HepG2 (cell line): Measurements from ENCODE around the gene DNASE1L2. TPM values are rescaled to one million over a fixed set of nuclear protein-coding genes. Genes with fewer than 3 reads are reported as not detected.
A peak's percentile ranks its signal among the peaks of the same experiment; 100 is the strongest.

Source experiments
- CENPX ChIP-seq: sonication (generic); formaldehyde crosslinking; IDR thresholded peaks from 2 replicates; pipeline ENCODE4 v1.9.0; 2021; ENCODE audit warnings: mild to moderate bottlenecking, missing genetic modification reagents, moderate library complexity
- FOXA3 ChIP-seq: IDR thresholded peaks from 2 replicates; pipeline ENCODE4 v1.6.1; 2016; ENCODE audit warnings: missing genetic modification reagents, missing compliant biosample characterization
- KLF11 ChIP-seq: IDR thresholded peaks from 2 replicates; pipeline ENCODE4 v1.6.1; 2016; ENCODE audit warnings: missing compliant biosample characterization
- LCORL ChIP-seq, 2 experiments: fragments of 450-650 bp in 1 of 2; sonication (generic) in 1 of 2; formaldehyde crosslinking in 1 of 2; IDR thresholded peaks; 2 replicates each; pipeline versions ENCODE4 v1.5.0 to v1.6.1; 2017 to 2020; ENCODE audit warnings: antibody characterized with exemption in 1 of 2, missing genetic modification reagents in 1 of 2
- MYPOP ChIP-seq: sonication (generic); formaldehyde crosslinking; IDR thresholded peaks from 2 replicates; pipeline ENCODE4 v1.8.1; 2023; ENCODE audit warnings: mild to moderate bottlenecking, moderate library complexity, missing genetic modification reagents
- RARA ChIP-seq: IDR thresholded peaks from 2 replicates; pipeline ENCODE4 v1.6.1; 2016; ENCODE audit warnings: missing genetic modification reagents, missing compliant biosample characterization
- RFXAP ChIP-seq: sonication (generic); formaldehyde crosslinking; IDR thresholded peaks from 2 replicates; pipeline ENCODE4 v1.4.0; 2020; ENCODE audit warnings: missing genetic modification reagents, borderline replicate concordance
- TEAD3 ChIP-seq: optimal IDR thresholded peaks from 2 replicates; pipeline ENCODE3; 2016; ENCODE audit warnings: borderline replicate concordance
- ZNF142 ChIP-seq: sonication (generic); formaldehyde crosslinking; IDR thresholded peaks from 2 replicates; pipeline ENCODE4 v1.4.0; 2020; ENCODE audit warnings: missing genetic modification reagents
- ZNF263 ChIP-seq: sonication (generic); formaldehyde crosslinking; IDR thresholded peaks from 2 replicates; pipeline ENCODE4 v1.4.0; 2020; ENCODE audit warnings: missing genetic modification reagents
- ZNF557 ChIP-seq: sonication (generic); formaldehyde crosslinking; IDR thresholded peaks from 2 replicates; pipeline ENCODE4 v1.4.0; 2020; ENCODE audit warnings: missing genetic modification reagents
- ZNF563 ChIP-seq: sonication (generic); formaldehyde crosslinking; IDR thresholded peaks from 2 replicates; pipeline ENCODE4 v1.8.0; 2022; ENCODE audit warnings: mild to moderate bottlenecking, moderate library complexity, missing genetic modification reagents
- ZNF878 ChIP-seq: sonication (generic); formaldehyde crosslinking; IDR thresholded peaks from 2 replicates; pipeline ENCODE4 v1.8.1; 2023; ENCODE audit warnings: mild to moderate bottlenecking, missing genetic modification reagents, moderate library complexity
- ZSCAN25 ChIP-seq: sonication (generic); formaldehyde crosslinking; IDR thresholded peaks from 2 replicates; pipeline ENCODE4 v1.8.0; 2022; ENCODE audit warnings: mild to moderate bottlenecking, missing genetic modification reagents
- polyA plus RNA-seq, 8 experiments: library from polyadenylated mRNA; depleted of rRNA in 3 of 8; stranded (reverse) in 7 of 8; unstranded in 1 of 8; fragments of >200 nt; fragmentation: Illumina TruSeq in 4 of 8; extraction: Trizol in 4 of 8; gene quantifications; 2 replicates each; pipeline versions ENCODE4 v1.2.1 to v1.2.3, GENCODE V29; 2011 to 2016; ENCODE audit warnings: low read depth in 4 of 8, missing spikeins in 1 of 8, mixed read lengths in 1 of 8; ENCODE audit not compliant: insufficient read depth in 1 of 8
- total RNA-seq, 5 experiments: library from RNA; depleted of rRNA; stranded (reverse); fragments of >200 nt; fragmentation: Illumina TruSeq; extraction: Trizol; gene quantifications; 2 replicates each; pipeline ENCODE4 v1.2.3, GENCODE V29; 2016; ENCODE audit warnings: low read depth in 1 of 5
- TF ChIP-seq, protein P1 (sequence below): sonication (generic); formaldehyde crosslinking; IDR thresholded peaks from 2 replicates; pipeline ENCODE4 v1.4.0; 2020; ENCODE audit warnings: missing genetic modification reagents
- TF ChIP-seq, protein P2 (sequence below): sonication (generic); formaldehyde crosslinking; IDR thresholded peaks from 2 replicates; pipeline ENCODE4 v1.5.1; 2020; ENCODE audit warnings: mild to moderate bottlenecking, missing genetic modification reagents, moderate library complexity

DNASE1L2 gene
- total and polyA plus RNA-seq, 2 of the 13 experiments (the other 11 are each of a cell fraction or from before 2014, with no cell fraction given) = 0.44 to 0.50 TPM

- peak; percentile 93 for TF ChIP-seq MYPOP
- TF ChIP-seq FOXA3 (CRISPR knock-in tag) = peak; percentile 30; the same call in 1 of the 2 replicates
- TF ChIP-seq LCORL (IDR thresholded peaks at IDR 0.05) = no peak; the same call in 1 of the 2 replicates
- peak; percentile 87 for TF ChIP-seq LCORL (CRISPR knock-in tag; IDR thresholded peaks at IDR 0.05)
- TF ChIP-seq ZNF878 (CRISPR knock-in tag) = peak; percentile 93
- TF ChIP-seq, protein P1, sequence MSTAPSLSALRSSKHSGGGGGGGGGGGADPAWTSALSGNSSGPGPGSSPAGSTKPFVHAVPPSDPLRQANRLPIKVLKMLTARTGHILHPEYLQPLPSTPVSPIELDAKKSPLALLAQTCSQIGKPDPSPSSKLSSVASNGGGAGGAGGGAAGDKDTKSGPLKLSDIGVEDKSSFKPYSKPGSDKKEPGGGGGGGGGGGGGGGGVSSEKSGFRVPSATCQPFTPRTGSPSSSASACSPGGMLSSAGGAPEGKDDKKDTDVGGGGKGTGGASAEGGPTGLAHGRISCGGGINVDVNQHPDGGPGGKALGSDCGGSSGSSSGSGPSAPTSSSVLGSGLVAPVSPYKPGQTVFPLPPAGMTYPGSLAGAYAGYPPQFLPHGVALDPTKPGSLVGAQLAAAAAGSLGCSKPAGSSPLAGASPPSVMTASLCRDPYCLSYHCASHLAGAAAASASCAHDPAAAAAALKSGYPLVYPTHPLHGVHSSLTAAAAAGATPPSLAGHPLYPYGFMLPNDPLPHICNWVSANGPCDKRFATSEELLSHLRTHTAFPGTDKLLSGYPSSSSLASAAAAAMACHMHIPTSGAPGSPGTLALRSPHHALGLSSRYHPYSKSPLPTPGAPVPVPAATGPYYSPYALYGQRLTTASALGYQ (CRISPR knock-in tag) = peak; percentile 61
- peak; percentile 59 for TF ChIP-seq TEAD3 (CRISPR knock-in tag)
- peak; percentile 95 for TF ChIP-seq ZNF563 (CRISPR knock-in tag)
- TF ChIP-seq ZNF263 = no peak; the same call in 1 of the 2 replicates
- TF ChIP-seq CENPX (CRISPR knock-in tag) = no peak
- no peak for TF ChIP-seq ZNF557 (CRISPR knock-in tag)
- TF ChIP-seq RARA (CRISPR knock-in tag) = peak; percentile 44; the same call in 1 of the 2 replicates
- TF ChIP-seq, protein P2, sequence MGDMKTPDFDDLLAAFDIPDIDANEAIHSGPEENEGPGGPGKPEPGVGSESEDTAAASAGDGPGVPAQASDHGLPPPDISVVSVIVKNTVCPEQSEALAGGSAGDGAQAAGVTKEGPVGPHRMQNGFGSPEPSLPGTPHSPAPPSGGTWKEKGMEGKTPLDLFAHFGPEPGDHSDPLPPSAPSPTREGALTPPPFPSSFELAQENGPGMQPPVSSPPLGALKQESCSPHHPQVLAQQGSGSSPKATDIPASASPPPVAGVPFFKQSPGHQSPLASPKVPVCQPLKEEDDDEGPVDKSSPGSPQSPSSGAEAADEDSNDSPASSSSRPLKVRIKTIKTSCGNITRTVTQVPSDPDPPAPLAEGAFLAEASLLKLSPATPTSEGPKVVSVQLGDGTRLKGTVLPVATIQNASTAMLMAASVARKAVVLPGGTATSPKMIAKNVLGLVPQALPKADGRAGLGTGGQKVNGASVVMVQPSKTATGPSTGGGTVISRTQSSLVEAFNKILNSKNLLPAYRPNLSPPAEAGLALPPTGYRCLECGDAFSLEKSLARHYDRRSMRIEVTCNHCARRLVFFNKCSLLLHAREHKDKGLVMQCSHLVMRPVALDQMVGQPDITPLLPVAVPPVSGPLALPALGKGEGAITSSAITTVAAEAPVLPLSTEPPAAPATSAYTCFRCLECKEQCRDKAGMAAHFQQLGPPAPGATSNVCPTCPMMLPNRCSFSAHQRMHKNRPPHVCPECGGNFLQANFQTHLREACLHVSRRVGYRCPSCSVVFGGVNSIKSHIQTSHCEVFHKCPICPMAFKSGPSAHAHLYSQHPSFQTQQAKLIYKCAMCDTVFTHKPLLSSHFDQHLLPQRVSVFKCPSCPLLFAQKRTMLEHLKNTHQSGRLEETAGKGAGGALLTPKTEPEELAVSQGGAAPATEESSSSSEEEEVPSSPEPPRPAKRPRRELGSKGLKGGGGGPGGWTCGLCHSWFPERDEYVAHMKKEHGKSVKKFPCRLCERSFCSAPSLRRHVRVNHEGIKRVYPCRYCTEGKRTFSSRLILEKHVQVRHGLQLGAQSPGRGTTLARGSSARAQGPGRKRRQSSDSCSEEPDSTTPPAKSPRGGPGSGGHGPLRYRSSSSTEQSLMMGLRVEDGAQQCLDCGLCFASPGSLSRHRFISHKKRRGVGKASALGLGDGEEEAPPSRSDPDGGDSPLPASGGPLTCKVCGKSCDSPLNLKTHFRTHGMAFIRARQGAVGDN (CRISPR knock-in tag) = peak; percentile 91
- TF ChIP-seq RFXAP = peak; percentile 66
- no peak for TF ChIP-seq ZNF142 (CRISPR knock-in tag)
- TF ChIP-seq KLF11 (CRISPR knock-in tag) = no peak
- TF ChIP-seq ZSCAN25 (CRISPR knock-in tag) = no peak
These were observed 31.8 kb downstream of the DNASE1L2 start, which contains the start of gene RNPS1 (continued) for GRCh38 chr16:2267913-2268666.
